Esophagus squamous epithelium (tissue), 4 donors: ENCODE results near the gene ABHD11.

Source experiments
- POLR2A ChIP-seq, 4 donors: fragments of 450-650 bp; IDR thresholded peaks; one replicate each; pipeline ENCODE4 v1.6.1; 2017; ENCODE audit warnings: antibody characterized with exemption in 4 of 4, mild to moderate bottlenecking in 4 of 4, moderate library complexity in 3 of 4
- TF ChIP-seq, protein P1 (sequence below), 6 experiments: fragments of 450-650 bp in 4 of 6; fragments of 200-600 bp in 2 of 6; sonication (generic) in 2 of 6; IDR thresholded peaks; one replicate each; pipeline ENCODE4 v1.5.1; 2016 to 2019; ENCODE audit warnings: antibody characterized with exemption in 6 of 6, mild to moderate bottlenecking in 4 of 6, moderate library complexity in 4 of 6

DNA sequence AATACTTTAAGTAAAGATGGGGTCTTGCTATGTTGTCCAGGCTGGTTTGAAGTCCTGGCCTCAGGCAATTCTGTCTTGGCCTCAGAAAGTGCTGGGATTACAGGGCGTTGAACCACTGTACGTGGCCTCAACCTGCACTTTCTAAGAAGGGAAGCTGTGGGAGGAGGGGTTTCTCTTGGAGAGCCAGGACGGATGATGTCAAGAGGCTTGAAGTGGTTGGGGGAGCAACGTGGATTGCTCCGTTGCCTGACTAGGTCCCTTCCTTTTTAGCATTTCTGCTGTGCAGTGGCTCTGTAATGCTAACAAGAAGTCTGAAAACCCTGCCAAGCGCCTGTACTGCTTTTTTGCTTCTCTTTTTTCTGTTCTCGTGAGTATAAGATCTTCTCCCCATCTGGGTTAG is 48.0 kb downstream of the ABHD11 start:
- TF ChIP-seq POLR2A (IDR thresholded peaks at IDR 0.05) = no peak
- TF ChIP-seq, protein P1, sequence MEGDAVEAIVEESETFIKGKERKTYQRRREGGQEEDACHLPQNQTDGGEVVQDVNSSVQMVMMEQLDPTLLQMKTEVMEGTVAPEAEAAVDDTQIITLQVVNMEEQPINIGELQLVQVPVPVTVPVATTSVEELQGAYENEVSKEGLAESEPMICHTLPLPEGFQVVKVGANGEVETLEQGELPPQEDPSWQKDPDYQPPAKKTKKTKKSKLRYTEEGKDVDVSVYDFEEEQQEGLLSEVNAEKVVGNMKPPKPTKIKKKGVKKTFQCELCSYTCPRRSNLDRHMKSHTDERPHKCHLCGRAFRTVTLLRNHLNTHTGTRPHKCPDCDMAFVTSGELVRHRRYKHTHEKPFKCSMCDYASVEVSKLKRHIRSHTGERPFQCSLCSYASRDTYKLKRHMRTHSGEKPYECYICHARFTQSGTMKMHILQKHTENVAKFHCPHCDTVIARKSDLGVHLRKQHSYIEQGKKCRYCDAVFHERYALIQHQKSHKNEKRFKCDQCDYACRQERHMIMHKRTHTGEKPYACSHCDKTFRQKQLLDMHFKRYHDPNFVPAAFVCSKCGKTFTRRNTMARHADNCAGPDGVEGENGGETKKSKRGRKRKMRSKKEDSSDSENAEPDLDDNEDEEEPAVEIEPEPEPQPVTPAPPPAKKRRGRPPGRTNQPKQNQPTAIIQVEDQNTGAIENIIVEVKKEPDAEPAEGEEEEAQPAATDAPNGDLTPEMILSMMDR (IDR thresholded peaks at IDR 0.05) = no peak
